22Rv1 (cell line): Measurements from ENCODE around the gene C1orf52.

ENCODE experiments used
- H3K27ac ChIP-seq: fragments of 450-650 bp; 2 replicates; pipeline ENCODE4 v1.5.1; 2017
- ZFX ChIP-seq: fragments of 450-650 bp; IDR thresholded peaks from 2 replicates; pipeline ENCODE4 v1.6.1; 2017; ENCODE audit warnings: antibody characterized with exemption, borderline replicate concordance
- TF ChIP-seq, protein P1 (sequence below): fragments of 450-650 bp; IDR thresholded peaks from 2 replicates; pipeline ENCODE4 v1.5.1; 2017; ENCODE audit warnings: mild to moderate bottlenecking

C1orf52 gene

DNA sequence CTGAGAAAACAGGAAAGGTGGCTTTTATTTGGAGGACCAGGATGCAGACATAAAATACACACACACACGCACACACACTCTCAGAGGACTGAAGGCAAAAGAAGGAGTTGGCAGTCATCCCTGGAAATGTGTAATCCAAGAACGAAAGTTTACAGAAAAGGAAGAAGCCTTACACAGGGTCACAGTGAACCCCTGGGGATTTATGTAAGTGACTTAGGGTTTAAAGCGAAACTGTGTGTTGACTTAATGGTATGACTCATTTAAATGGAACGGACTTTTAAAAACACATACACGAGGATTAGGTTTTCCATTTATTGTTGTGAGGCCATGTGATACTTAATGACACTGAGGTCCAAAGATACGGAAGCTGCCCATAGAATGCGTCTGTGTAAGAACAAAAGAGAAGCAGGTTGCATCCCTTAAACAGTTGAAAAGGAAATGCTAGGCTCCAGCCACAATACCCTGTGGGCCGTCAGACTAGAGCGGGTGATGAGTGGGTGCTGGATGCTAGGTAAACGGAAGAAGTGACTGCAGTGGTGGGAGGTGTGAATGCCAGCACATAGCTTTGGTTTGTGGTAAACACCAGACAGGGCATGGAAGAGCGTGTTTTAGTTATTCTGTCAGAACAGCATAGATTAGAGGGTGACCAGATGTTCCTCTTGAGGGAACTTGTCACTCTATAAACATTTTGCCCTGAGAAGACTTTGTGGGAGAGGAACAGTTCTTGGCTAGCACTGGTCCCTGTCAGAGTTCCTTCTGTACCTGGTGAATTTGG lies 38.6 kb upstream of the C1orf52 start:
- no peak for TF ChIP-seq ZFX
- TF ChIP-seq, protein P1, sequence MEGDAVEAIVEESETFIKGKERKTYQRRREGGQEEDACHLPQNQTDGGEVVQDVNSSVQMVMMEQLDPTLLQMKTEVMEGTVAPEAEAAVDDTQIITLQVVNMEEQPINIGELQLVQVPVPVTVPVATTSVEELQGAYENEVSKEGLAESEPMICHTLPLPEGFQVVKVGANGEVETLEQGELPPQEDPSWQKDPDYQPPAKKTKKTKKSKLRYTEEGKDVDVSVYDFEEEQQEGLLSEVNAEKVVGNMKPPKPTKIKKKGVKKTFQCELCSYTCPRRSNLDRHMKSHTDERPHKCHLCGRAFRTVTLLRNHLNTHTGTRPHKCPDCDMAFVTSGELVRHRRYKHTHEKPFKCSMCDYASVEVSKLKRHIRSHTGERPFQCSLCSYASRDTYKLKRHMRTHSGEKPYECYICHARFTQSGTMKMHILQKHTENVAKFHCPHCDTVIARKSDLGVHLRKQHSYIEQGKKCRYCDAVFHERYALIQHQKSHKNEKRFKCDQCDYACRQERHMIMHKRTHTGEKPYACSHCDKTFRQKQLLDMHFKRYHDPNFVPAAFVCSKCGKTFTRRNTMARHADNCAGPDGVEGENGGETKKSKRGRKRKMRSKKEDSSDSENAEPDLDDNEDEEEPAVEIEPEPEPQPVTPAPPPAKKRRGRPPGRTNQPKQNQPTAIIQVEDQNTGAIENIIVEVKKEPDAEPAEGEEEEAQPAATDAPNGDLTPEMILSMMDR, result no peak
- H3K27ac ChIP-seq, result peak overlapping the region; percentile 46

DNA sequence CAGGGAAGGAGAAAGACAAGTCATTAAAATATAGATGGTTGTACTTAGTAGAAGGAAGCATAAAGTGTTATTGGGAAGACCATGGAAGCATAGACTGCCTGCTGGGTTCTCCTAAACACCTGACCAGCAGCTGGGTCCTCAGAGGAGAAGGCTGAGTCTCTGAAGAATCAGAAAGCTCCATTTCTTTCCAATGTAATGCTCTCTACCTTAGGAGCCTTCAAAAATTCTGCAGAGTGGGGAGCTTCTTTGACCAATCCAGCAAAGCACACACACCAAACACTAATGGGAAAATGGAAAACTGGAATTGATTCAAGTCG lies 38.0 kb upstream of the C1orf52 start:
- TF ChIP-seq ZFX, result no peak
- TF ChIP-seq, protein P1, result no peak
- H3K27ac ChIP-seq, result peak overlapping the region; percentile 46

DNA sequence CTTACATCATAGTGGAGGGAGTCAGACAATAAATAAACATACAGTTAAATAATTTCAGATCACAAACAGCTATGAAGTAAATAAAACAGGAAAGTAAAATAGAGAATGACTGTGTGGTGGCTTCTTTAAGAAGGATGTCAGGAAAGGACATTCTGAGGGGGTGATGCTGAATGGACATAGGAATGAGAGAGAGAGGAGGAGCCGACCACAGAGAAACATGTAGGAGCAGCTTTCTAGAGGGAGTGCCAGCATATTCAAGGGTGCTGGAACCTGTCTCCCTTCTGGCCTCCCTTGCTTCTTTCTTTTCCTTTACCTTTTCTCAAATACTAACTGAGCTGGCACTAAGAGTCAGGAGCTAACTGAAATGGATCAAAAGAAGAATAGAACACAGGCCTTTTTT lies 37.5 kb upstream of the C1orf52 start:
- H3K27ac ChIP-seq, result peak overlapping the region; percentile 46; the same call in 1 of the 2 replicates
- TF ChIP-seq, protein P1, result no peak
- TF ChIP-seq ZFX, result no peak

DNA sequence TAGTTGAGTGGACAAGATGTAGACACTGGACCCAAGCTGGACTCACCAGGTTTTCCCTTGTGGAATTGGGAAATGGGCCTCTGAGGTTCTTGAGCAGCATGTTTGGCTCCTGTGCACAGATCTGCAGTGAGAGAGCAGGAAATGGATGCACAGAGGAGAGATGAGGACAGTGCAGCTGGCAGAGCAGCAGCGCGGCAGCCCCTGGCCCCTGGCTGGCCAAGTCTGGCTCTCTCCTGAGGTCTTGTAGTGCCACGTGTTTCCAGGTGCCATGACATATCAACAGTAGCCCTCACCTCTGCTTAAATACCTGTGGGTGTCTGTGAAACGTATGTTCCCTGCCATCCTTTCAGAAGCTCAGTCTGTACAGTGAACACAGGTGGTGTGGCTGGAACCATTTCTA lies 36.2 kb upstream of the C1orf52 start:
- TF ChIP-seq ZFX, result no peak
- TF ChIP-seq, protein P1, result no peak
- no peak overlapping the region for H3K27ac ChIP-seq

DNA sequence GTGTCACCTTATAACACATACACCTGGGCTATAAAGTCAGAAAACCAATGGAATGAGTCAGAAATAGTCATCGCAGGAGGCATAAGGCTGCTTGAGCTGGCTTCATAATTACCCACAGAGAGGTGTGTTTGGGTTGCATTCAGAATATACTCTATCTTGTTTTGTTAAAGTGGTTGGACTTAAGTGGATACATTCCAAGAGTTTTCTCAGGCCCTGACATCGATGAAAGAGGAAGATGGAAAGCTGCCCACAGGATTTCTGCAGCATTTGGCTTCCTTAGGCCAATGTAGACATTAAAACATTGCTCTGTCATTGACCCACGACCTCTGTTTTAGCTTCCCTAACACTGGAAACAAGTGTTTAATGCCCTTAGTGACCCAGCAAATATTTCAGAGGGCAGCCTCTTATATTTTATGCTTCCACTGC lies 35.6 kb upstream of the C1orf52 start:
- no peak for TF ChIP-seq ZFX
- TF ChIP-seq, protein P1, result no peak
- no peak overlapping the region for H3K27ac ChIP-seq

DNA sequence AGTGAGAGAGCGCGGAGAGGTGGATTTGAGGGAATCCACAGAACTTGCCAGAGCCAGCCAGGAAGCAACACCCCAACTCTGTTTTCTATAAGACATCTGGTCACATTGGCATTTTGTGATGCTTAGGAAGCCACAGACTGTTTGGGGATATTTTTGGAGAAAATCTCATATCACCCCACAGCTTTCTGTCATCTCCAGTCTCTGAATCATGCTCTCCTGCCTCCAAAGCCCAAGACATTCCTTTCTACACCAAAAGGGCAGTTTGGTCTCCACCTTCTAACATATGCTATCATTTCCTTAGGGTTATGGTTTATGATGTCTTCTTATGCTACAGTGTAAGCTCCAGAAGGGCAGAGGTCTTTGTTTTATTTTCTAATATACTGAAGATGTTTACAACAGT lies 31.4 kb upstream of the C1orf52 start:
- no peak for TF ChIP-seq ZFX
- TF ChIP-seq, protein P1, result no peak
- H3K27ac ChIP-seq, result no peak overlapping the region

DNA sequence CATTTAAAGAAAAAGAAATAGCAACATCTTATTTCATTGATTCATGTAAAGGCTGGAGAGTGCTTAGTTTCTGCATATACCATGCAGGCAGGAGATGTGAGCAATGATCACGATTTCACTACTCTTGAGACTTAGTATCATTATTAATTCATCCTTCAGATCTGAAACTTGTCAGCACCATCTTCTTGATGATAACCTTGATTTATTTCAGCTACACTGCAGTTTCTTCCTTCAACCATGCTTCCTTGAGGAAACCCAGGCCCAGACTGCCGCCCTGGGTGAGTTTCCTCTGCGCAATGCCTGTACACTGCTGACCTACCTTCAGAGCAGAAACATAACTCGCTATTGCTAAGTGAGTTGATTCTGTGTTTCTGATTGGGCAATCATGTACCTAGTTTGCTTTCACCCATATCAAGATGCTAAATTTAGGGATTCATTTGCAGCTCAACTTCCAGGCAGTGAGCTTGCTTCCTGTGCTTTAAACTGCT lies 30.4 kb upstream of the C1orf52 start:
- no peak overlapping the region for H3K27ac ChIP-seq
- TF ChIP-seq, protein P1, result no peak
- TF ChIP-seq ZFX, result no peak
